ENCODE measurements around the gene MUS81. TPM values are rescaled to one million over a fixed set of nuclear protein-coding genes. Genes with fewer than 3 reads are reported as not detected.

The MUS81 gene
- total and polyA plus RNA-seq, 9 of the 15 experiments (the other 6 are each of a cell fraction or from before 2014, with no cell fraction given), result 13.4 to 118 (median 53.7) TPM

GRCh38 chr11:65900125-65900898 lies 40.1 kb downstream of the MUS81 start, which contains the start of gene FOSL1 (continued):
- TF ChIP-seq BRF1 (IDR thresholded peaks at IDR 0.05; ENCODE audit: borderline replicate concordance, extremely low read depth, insufficient read length) (no peak), RBFOX2 (IDR thresholded peaks at IDR 0.05; ENCODE audit: low read depth, low read length) (peak; percentile 93), ZEB2 (IDR thresholded peaks at IDR 0.05) (peak; percentile 91), ARNT (IDR thresholded peaks at IDR 0.05) (no peak), ZBTB8A (IDR thresholded peaks at IDR 0.05; ENCODE audit: partially characterized antibody) (no peak), TCF7L2 (IDR thresholded peaks at IDR 0.05; ENCODE audit: low read depth, low read length) (peak; percentile 92), MLLT1 (IDR thresholded peaks at IDR 0.05) (no peak), MYBL2 (IDR thresholded peaks at IDR 0.05; ENCODE audit: low read depth) (no peak), MYBL2 (CRISPR knock-in tag; IDR thresholded peaks at IDR 0.05; ENCODE audit: borderline replicate concordance) (no peak), ZFP36 (IDR thresholded peaks at IDR 0.05; ENCODE audit: low read depth, low read length, partially characterized antibody) (peak; percentile 67), STAT6 (CRISPR knock-in tag; IDR thresholded peaks at IDR 0.05) (no peak), PHF8 (IDR thresholded peaks at IDR 0.05; ENCODE audit: borderline replicate concordance, low read length) (peak; percentile 62; the same call in 1 of the 2 replicates), ZNF174 (CRISPR knock-in tag; IDR thresholded peaks at IDR 0.05) (no peak), SUPT5H (IDR thresholded peaks at IDR 0.05) (peak; percentile 91), TCF3 (CRISPR knock-in tag; IDR thresholded peaks at IDR 0.05) (0 out of 2 replicates have a peak, but pooled peaks have one; percentile 16), RBM39 (optimal IDR thresholded peaks at IDR 0.05; ENCODE audit: low read depth, low read length) (no peak), RBM15 (IDR thresholded peaks at IDR 0.05; ENCODE audit: insufficient read depth, low read length) (no peak)
- TF ChIP-seq, protein P1, sequence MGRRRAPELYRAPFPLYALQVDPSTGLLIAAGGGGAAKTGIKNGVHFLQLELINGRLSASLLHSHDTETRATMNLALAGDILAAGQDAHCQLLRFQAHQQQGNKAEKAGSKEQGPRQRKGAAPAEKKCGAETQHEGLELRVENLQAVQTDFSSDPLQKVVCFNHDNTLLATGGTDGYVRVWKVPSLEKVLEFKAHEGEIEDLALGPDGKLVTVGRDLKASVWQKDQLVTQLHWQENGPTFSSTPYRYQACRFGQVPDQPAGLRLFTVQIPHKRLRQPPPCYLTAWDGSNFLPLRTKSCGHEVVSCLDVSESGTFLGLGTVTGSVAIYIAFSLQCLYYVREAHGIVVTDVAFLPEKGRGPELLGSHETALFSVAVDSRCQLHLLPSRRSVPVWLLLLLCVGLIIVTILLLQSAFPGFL (CRISPR knock-in tag; IDR thresholded peaks at IDR 0.05), result 0 out of 2 replicates have a peak, but pooled peaks have one; percentile 26
- TF ChIP-seq, protein P2, sequence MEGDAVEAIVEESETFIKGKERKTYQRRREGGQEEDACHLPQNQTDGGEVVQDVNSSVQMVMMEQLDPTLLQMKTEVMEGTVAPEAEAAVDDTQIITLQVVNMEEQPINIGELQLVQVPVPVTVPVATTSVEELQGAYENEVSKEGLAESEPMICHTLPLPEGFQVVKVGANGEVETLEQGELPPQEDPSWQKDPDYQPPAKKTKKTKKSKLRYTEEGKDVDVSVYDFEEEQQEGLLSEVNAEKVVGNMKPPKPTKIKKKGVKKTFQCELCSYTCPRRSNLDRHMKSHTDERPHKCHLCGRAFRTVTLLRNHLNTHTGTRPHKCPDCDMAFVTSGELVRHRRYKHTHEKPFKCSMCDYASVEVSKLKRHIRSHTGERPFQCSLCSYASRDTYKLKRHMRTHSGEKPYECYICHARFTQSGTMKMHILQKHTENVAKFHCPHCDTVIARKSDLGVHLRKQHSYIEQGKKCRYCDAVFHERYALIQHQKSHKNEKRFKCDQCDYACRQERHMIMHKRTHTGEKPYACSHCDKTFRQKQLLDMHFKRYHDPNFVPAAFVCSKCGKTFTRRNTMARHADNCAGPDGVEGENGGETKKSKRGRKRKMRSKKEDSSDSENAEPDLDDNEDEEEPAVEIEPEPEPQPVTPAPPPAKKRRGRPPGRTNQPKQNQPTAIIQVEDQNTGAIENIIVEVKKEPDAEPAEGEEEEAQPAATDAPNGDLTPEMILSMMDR (IDR thresholded peaks at IDR 0.05 in 2 of 3, conservative IDR thresholded peaks at IDR 0.05 in 1 of 3; ENCODE audit: insufficient read depth in 2 of 3, low read depth in 1 of 3, low read length in 3 of 3), result no peak
